Measurements from ENCODE around the gene STX7.

- TF ChIP-seq CTCF (IDR thresholded peaks at IDR 0.05) = no peak
- TF ChIP-seq POLR2A (IDR thresholded peaks at IDR 0.05) = no peak
Observed at GRCh38 chr6:132479131-132479530, 33.8 kb downstream of the STX7 start.

Measured in thyroid gland (tissue), 4 donors.